Measurements from ENCODE around the gene UBE2B.
"Not testable (repeated sequence)": the region's sequence is repeated elsewhere in the genome, so short reads cannot be mapped to it uniquely, and the experiment has no call there.

- TF ChIP-seq, protein P1, sequence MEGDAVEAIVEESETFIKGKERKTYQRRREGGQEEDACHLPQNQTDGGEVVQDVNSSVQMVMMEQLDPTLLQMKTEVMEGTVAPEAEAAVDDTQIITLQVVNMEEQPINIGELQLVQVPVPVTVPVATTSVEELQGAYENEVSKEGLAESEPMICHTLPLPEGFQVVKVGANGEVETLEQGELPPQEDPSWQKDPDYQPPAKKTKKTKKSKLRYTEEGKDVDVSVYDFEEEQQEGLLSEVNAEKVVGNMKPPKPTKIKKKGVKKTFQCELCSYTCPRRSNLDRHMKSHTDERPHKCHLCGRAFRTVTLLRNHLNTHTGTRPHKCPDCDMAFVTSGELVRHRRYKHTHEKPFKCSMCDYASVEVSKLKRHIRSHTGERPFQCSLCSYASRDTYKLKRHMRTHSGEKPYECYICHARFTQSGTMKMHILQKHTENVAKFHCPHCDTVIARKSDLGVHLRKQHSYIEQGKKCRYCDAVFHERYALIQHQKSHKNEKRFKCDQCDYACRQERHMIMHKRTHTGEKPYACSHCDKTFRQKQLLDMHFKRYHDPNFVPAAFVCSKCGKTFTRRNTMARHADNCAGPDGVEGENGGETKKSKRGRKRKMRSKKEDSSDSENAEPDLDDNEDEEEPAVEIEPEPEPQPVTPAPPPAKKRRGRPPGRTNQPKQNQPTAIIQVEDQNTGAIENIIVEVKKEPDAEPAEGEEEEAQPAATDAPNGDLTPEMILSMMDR (IDR thresholded peaks at IDR 0.05), result not testable (repeated sequence)
- TF ChIP-seq POLR2A (IDR thresholded peaks at IDR 0.05), result not testable (repeated sequence)
Observed at GRCh38 chr5:134421038-134421437, 49.7 kb downstream of the UBE2B start.
